ENCODE measurements around the gene NOS1AP.

The NOS1AP gene

GRCh38 chr1:162204129-162204822 is 134.8 kb downstream of the NOS1AP start:
- ChIA-PET POLR2A (no interaction called here), CTCF (interaction anchor here (1.0 to 2.1 kb wide), 5 partner anchors 9 to 25 kb away, joined by 4 to 7 read pairs (median 5); no protein-coding TSS in a partner anchor)
- TF ChIP-seq CTCF (IDR thresholded peaks at IDR 0.05; ENCODE audit: control extremely low read depth, extremely low read depth, low read depth, missing control alignments) = no peak
- no peak for DNase-seq (ENCODE audit: extremely low spot score)

- no peak for TF ChIP-seq CTCF (IDR thresholded peaks at IDR 0.05; ENCODE audit: control extremely low read depth, extremely low read depth, low read depth, missing control alignments)
- DNase-seq (ENCODE audit: extremely low spot score) = no peak
- ChIA-PET POLR2A (no interaction called here), CTCF (interaction anchor here (1.0 to 2.1 kb wide), 5 partner anchors 8 to 25 kb away, joined by 4 to 7 read pairs (median 5); no protein-coding TSS in a partner anchor)
Measured at GRCh38 chr1:162204823-162205155, 135.3 kb downstream of the NOS1AP start.

GRCh38 chr1:162206300-162206699 is 136.8 kb downstream of the NOS1AP start:
- DNase-seq (ENCODE audit: extremely low spot score) = no peak
- POLR2A ChIA-PET = no interaction called here
- CTCF ChIA-PET = interaction anchor here (2.1 kb wide), 1 partner anchor 13 kb away, joined by 7 read pairs; no protein-coding TSS in a partner anchor
- no peak for TF ChIP-seq CTCF (IDR thresholded peaks at IDR 0.05; ENCODE audit: control extremely low read depth, extremely low read depth, low read depth, missing control alignments)

DNA sequence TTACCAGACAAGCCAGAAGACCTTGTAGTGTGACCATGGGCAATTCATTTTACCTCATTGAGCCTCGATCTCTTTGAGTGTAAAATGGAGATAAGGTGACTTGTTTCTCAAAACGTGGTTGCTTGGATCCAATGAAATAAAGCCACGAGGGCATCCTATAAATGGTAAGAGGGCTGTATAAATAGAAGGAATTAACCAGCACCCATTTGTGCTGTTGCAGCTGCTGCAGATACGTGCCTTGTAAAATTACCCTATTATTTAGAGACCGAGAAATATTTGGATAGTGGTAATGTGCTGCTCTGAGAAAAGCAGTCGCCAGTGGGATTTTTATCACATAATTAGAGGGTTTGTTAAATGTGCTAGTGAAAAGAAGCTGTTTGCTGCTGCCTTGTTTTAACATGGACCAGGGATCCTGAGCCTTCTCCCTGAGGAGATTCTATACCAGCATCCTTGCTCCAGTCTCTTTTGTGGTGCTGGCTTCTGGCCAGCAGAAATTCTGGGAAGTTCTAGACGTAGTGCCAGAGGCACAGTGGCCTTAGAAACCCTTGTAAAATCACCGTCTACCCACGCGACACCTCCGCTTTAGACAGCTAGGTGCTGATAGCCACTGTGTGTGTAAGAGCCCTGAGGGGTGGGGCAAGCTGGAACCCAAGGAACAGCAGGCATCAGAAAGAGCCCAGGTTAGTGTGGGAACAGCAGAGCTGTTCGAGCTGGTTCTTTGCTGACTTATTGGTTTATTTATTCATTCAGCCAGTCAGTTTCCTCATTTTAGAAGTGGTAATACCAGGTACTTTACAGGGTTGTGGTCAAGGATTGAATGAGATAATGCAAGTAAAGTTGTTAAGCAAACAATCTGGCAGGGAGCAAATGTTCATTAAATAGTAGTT is 137.5 kb downstream of the NOS1AP start:
- DNase-seq (ENCODE audit: extremely low spot score) = no peak
- POLR2A ChIA-PET = no interaction called here
- TF ChIP-seq CTCF (IDR thresholded peaks at IDR 0.05; ENCODE audit: control extremely low read depth, extremely low read depth, low read depth, missing control alignments) = no peak
- CTCF ChIA-PET = no interaction called here

- ChIA-PET POLR2A (no interaction called here), CTCF (no interaction called here)
Measured at GRCh38 chr1:162207862-162208261, 138.4 kb downstream of the NOS1AP start.

GRCh38 chr1:162210196-162210595 is 140.7 kb downstream of the NOS1AP start:
- CTCF ChIA-PET = no interaction called here
- POLR2A ChIA-PET = no interaction called here
- no peak for TF ChIP-seq CTCF (IDR thresholded peaks at IDR 0.05; ENCODE audit: control extremely low read depth, extremely low read depth, low read depth, missing control alignments)
- DNase-seq (ENCODE audit: extremely low spot score) = no peak

More at GRCh38 chr1:162207862-162208261, 138.4 kb downstream of the NOS1AP start:
- no peak for DNase-seq (ENCODE audit: extremely low spot score)
- TF ChIP-seq CTCF (IDR thresholded peaks at IDR 0.05; ENCODE audit: control extremely low read depth, extremely low read depth, low read depth, missing control alignments) = no peak
